GM19099 (cell line): ENCODE data around the gene DLGAP1.

ENCODE experiments used
- POLR2A ChIP-seq: IDR thresholded peaks from 3 replicates; pipeline ENCODE4 v1.6.1; 2011; ENCODE audit warnings: low read depth; ENCODE audit not compliant: insufficient read length; ENCODE audit errors: extremely low read depth

Gene DLGAP1

GRCh38 chr18:4455113-4455811, at the start of gene DLGAP1:
Gene DLGAP1 (minus strand): TSS chr18:4455307.
- TF ChIP-seq POLR2A: peak; percentile 78

- no peak for TF ChIP-seq POLR2A
These were observed 13.4 kb upstream of the DLGAP1 start for GRCh38 chr18:4468511-4468910.

GRCh38 chr18:4454537-4455112, 482 bp downstream of the DLGAP1 start:
- TF ChIP-seq POLR2A: no peak

- TF ChIP-seq POLR2A: no peak
These were observed 1.1 kb downstream of the DLGAP1 start for GRCh38 chr18:4453874-4454536.

GRCh38 chr18:4453567-4453873, 1.6 kb downstream of the DLGAP1 start:
- no peak for TF ChIP-seq POLR2A

- TF ChIP-seq POLR2A: no peak
These were observed 4.9 kb downstream of the DLGAP1 start for GRCh38 chr18:4450065-4450658.

GRCh38 chr18:4445902-4446301, 9.2 kb downstream of the DLGAP1 start:
- TF ChIP-seq POLR2A: no peak

GRCh38 chr18:4444306-4444705, 10.8 kb downstream of the DLGAP1 start:
- no peak for TF ChIP-seq POLR2A

- TF ChIP-seq POLR2A: no peak
These were observed 14.0 kb downstream of the DLGAP1 start for GRCh38 chr18:4441098-4441497.

- TF ChIP-seq POLR2A: no peak
These were observed 16.2 kb downstream of the DLGAP1 start for GRCh38 chr18:4438938-4439337.

- no peak for TF ChIP-seq POLR2A
These were observed 21.4 kb downstream of the DLGAP1 start for GRCh38 chr18:4433717-4434116.

GRCh38 chr18:4430836-4431235, 24.3 kb downstream of the DLGAP1 start:
- TF ChIP-seq POLR2A: no peak

- no peak for TF ChIP-seq POLR2A
These were observed 37.4 kb downstream of the DLGAP1 start for GRCh38 chr18:4417714-4418113.

- no peak for TF ChIP-seq POLR2A
These were observed 38.1 kb downstream of the DLGAP1 start for GRCh38 chr18:4416976-4417375.

GRCh38 chr18:4412286-4412685, 42.8 kb downstream of the DLGAP1 start:
- no peak for TF ChIP-seq POLR2A

- no peak for TF ChIP-seq POLR2A
These were observed 48.3 kb downstream of the DLGAP1 start for GRCh38 chr18:4406856-4407255.
